Lower leg skin (tissue), 4 donors: ENCODE measurements around the gene MAN1A1. TPM values are rescaled to one million over a fixed set of nuclear protein-coding genes. Genes with fewer than 3 reads are reported as not detected.

ENCODE experiments used
- DNase-seq, 2 donors: peaks; one replicate each; pipeline ENCODE4 v3.0.0-alpha.2; 2019; ENCODE audit warnings: low spot score in 2 of 2
- H3K4me3 ChIP-seq: fragments of 200-600 bp; sonication (generic); 2 replicates; pipeline ENCODE4 v1.5.1; 2017; ENCODE audit warnings: mild to moderate bottlenecking, low read depth; ENCODE audit not compliant: poor library complexity, severe bottlenecking
- CTCF ChIP-seq, 3 donors: fragments of 450-650 bp; IDR thresholded peaks; one replicate each; pipeline ENCODE4 v1.5.1; 2016; ENCODE audit warnings: antibody characterized with exemption in 3 of 3, mild to moderate bottlenecking in 3 of 3, moderate library complexity in 2 of 3
- POLR2A ChIP-seq, 2 donors: fragments of 450-650 bp; IDR thresholded peaks; one replicate each; pipeline ENCODE4 v1.6.1; 2016 to 2017; ENCODE audit warnings: antibody characterized with exemption in 2 of 2, mild to moderate bottlenecking in 1 of 2, moderate library complexity in 1 of 2
- WGBS, 2 donors: methylation state at CpG; one replicate each; pipeline ENCODE4 v1.1.5; 2018; 5-methylcytosine and 5-hydroxymethylcytosine counted together
- intact Hi-C: fragments of 100-400 bp; cut with DNase I; formaldehyde crosslinking; loops from one replicate; pipeline ENCODE4 v1.15.0; 2023; ENCODE audit warnings: low total_unique reads
- total RNA-seq, 4 donors: library from RNA; depleted of rRNA; stranded (reverse); fragments of >200 nt; gene quantifications; one replicate each; pipeline ENCODE4 v1.1.0, GENCODE V29; 2016

Gene MAN1A1
- total RNA-seq, 4 donors from 2014 or later = 33.5 to 85.7 (median 37.1) TPM

- no peak for DNase-seq
- 84 to 88% methylated on average over 5 of the region's 5 CpGs for WGBS, 2 donors
- TF ChIP-seq CTCF (IDR thresholded peaks at IDR 0.05) = no peak
- no peak for TF ChIP-seq POLR2A (IDR thresholded peaks at IDR 0.05)
- no peak overlapping the region for H3K4me3 ChIP-seq
- intact Hi-C loops = no loop called here
Measured at GRCh38 chr6:119186490-119186889, 163.1 kb downstream of the MAN1A1 start.

- TF ChIP-seq CTCF (IDR thresholded peaks at IDR 0.05) = no peak
- TF ChIP-seq POLR2A (IDR thresholded peaks at IDR 0.05) = no peak
- DNase-seq = no peak
- H3K4me3 ChIP-seq = no peak overlapping the region
- WGBS, 2 donors = 89 to 95% methylated on average over 5 of the region's 5 CpGs
- intact Hi-C loops = no loop called here
Measured at GRCh38 chr6:119184008-119184648, 165.4 kb downstream of the MAN1A1 start.

- TF ChIP-seq CTCF (IDR thresholded peaks at IDR 0.05) (no peak), POLR2A (IDR thresholded peaks at IDR 0.05) (no peak)
- H3K4me3 ChIP-seq = no peak overlapping the region
- intact Hi-C loops = no loop called here
- no peak for DNase-seq
- 64 to 67% methylated on average over 1 of the region's 1 CpG for WGBS, 2 donors
Measured at GRCh38 chr6:119183457-119183856, 166.1 kb downstream of the MAN1A1 start.

- H3K4me3 ChIP-seq = no peak overlapping the region
- no peak for DNase-seq
- WGBS, 2 donors = 93 to 96% methylated on average over 2 of the region's 2 CpGs
- intact Hi-C loops = no loop called here
- TF ChIP-seq POLR2A (IDR thresholded peaks at IDR 0.05) = no peak
- no peak for TF ChIP-seq CTCF (IDR thresholded peaks at IDR 0.05)
Measured at GRCh38 chr6:119182875-119183274, 166.7 kb downstream of the MAN1A1 start.

GRCh38 chr6:119182216-119182803 is 167.3 kb downstream of the MAN1A1 start:
- WGBS, 2 donors = 63 to 68% methylated on average over 2 of the region's 2 CpGs
- TF ChIP-seq POLR2A (IDR thresholded peaks at IDR 0.05) (no peak), CTCF (IDR thresholded peaks at IDR 0.05) (no peak)
- intact Hi-C loops = no loop called here
- DNase-seq = no peak
- no peak overlapping the region for H3K4me3 ChIP-seq

GRCh38 chr6:119181046-119181445 is 168.5 kb downstream of the MAN1A1 start:
- intact Hi-C loops = no loop called here
- 76 to 93% methylated on average over 1 of the region's 1 CpG for WGBS, 2 donors
- no peak for DNase-seq
- H3K4me3 ChIP-seq = no peak overlapping the region
- no peak for TF ChIP-seq CTCF (IDR thresholded peaks at IDR 0.05)
- TF ChIP-seq POLR2A (IDR thresholded peaks at IDR 0.05) = no peak
